Ascending aorta (tissue), 2 donors: Measurements from ENCODE around the gene CNR1. TPM values are rescaled to one million over a fixed set of nuclear protein-coding genes. Genes with fewer than 3 reads are reported as not detected.
"Not testable (repeated sequence)": the region's sequence is repeated elsewhere in the genome, so short reads cannot be mapped to it uniquely, and the experiment has no call there.

Source experiments
- DNase-seq, 2 donors: peaks; one replicate each; pipeline ENCODE4 v3.0.0-alpha.2; 2019; ENCODE audit warnings: low spot score in 2 of 2
- H3K27ac ChIP-seq, 2 donors: fragments of 200-600 bp; sonication (generic); one replicate each; pipeline ENCODE4 v1.5.1; 2016 to 2017; ENCODE audit warnings: mild to moderate bottlenecking in 1 of 2
- H3K27me3 ChIP-seq: fragments of 200-600 bp; sonication (generic); one replicate; pipeline ENCODE4 v1.5.1; 2017
- H3K36me3 ChIP-seq, 2 donors: fragments of 200-600 bp; sonication (generic); one replicate each; pipeline ENCODE4 v1.5.1; 2016
- H3K4me1 ChIP-seq, 2 donors: fragments of 200-600 bp; sonication (generic); one replicate each; pipeline ENCODE4 v1.5.1; 2016 to 2017; ENCODE audit warnings: mild to moderate bottlenecking in 1 of 2
- H3K4me3 ChIP-seq, 2 donors: fragments of 200-600 bp; sonication (generic); one replicate each; pipeline ENCODE4 v1.5.1; 2016 to 2017; ENCODE audit warnings: mild to moderate bottlenecking in 1 of 2
- H3K9me3 ChIP-seq, 2 donors: fragments of 200-600 bp; sonication (generic); one replicate each; pipeline ENCODE4 v1.5.1; 2016
- CTCF ChIP-seq, 3 experiments: fragments of 200-600 bp in 2 of 3; fragments of 450-650 bp in 1 of 3; sonication (generic) in 2 of 3; IDR thresholded peaks; one replicate each; pipeline ENCODE4 v1.5.1; 2016 to 2019; ENCODE audit warnings: antibody characterized with exemption in 3 of 3, mild to moderate bottlenecking in 1 of 3, moderate library complexity in 1 of 3
- intact Hi-C: fragments of 100-400 bp; cut with DNase I; formaldehyde crosslinking; loops from one replicate; pipeline ENCODE4 v1.15.1; 2023
- total RNA-seq: library from RNA; depleted of rRNA; stranded (reverse); fragments of >200 nt; gene quantifications from one replicate; pipeline ENCODE4 v1.1.0, GENCODE V29; 2016

The CNR1 gene
- total RNA-seq = 35.0 TPM

GRCh38 chr6:88165844-88166492 lies at the start of gene CNR1:
Gene CNR1, minus strand, starts transcription at chr6:88166347. Its CDS starts 21,073 bp downstream, at chr6:88145274.
- Histone ChIP-seq H3K27ac (peak within 1 kb of the TSS in 1 of 2 donors; percentile 43), H3K36me3 (no peaks in the 10 kb centered on the region), H3K4me3 (peak within 1 kb of the TSS; percentile 81 to 84), H3K27me3 (peaks cover 17% of the 10 kb centered on the region), H3K4me1 (peaks cover 0 to 3% of the 10 kb centered on the region in 2 donors), H3K9me3 (no peaks in the 10 kb centered on the region)
- DNase-seq = peak in 1 of 2 donors; percentile 69
- intact Hi-C loops = loop anchor here (5.0 to 10.0 kb wide), 5 partner anchors 199 to 699 kb away; no protein-coding TSS in a partner anchor
- TF ChIP-seq CTCF (IDR thresholded peaks at IDR 0.05) = no peak

GRCh38 chr6:88211446-88211845 lies 45.3 kb upstream of the CNR1 start:
- no peak for DNase-seq
- no peaks in the 10 kb centered on the region for H3K9me3 ChIP-seq
- H3K36me3 ChIP-seq = no peaks in the 10 kb centered on the region
- intact Hi-C loops = no loop called here
- no peak for TF ChIP-seq CTCF (IDR thresholded peaks at IDR 0.05)
- no peaks in the 10 kb centered on the region for H3K4me1 ChIP-seq
- H3K27ac ChIP-seq = no peak overlapping the region
- H3K27me3 ChIP-seq = no peaks in the 10 kb centered on the region
- H3K4me3 ChIP-seq = no peak overlapping the region

- no peak overlapping the region for H3K4me3 ChIP-seq
- TF ChIP-seq CTCF (IDR thresholded peaks at IDR 0.05) = no peak
- no peak overlapping the region for H3K27ac ChIP-seq
- H3K36me3 ChIP-seq = no peaks in the 10 kb centered on the region
- no peaks in the 10 kb centered on the region for H3K9me3 ChIP-seq
- DNase-seq = no peak
- H3K27me3 ChIP-seq = no peaks in the 10 kb centered on the region
- intact Hi-C loops = no loop called here
- H3K4me1 ChIP-seq = no peaks in the 10 kb centered on the region
Measured at GRCh38 chr6:88209301-88209700, 43.2 kb upstream of the CNR1 start.

DNA sequence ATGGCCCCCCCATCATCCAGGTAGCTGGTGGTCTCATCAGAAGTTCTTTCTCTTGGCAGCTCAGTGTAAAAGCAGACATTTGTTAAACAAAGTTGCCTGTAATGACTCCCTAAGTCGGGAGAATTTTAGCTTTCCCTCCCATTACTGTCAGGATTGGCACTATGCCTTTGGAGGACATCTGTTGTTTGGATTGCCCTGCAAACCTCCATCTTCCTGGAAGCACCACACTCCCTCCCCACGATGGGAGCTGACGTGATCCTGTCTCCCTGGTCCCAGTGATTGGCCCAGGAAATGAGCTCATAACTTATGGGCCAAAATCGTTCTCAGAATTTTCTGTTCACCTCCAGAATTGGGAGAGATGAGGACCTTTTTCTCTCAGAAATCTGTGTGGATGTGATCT lies 42.6 kb upstream of the CNR1 start:
- no peak for TF ChIP-seq CTCF (IDR thresholded peaks at IDR 0.05)
- intact Hi-C loops = no loop called here

GRCh38 chr6:88201734-88202133 lies 35.6 kb upstream of the CNR1 start:
- H3K4me1 ChIP-seq, H3K9me3 ChIP-seq, H3K36me3 ChIP-seq, H3K4me3 ChIP-seq, intact Hi-C loops, H3K27ac ChIP-seq, DNase-seq, H3K27me3 ChIP-seq: not testable (repeated sequence)

More for the DNA sequence above, 42.6 kb upstream of the CNR1 start:
- Histone ChIP-seq H3K4me3 (no peak overlapping the region), H3K36me3 (no peaks in the 10 kb centered on the region), H3K27me3 (no peaks in the 10 kb centered on the region), H3K27ac (no peak overlapping the region), H3K9me3 (no peaks in the 10 kb centered on the region), H3K4me1 (no peaks in the 10 kb centered on the region)
- no peak for DNase-seq

DNA sequence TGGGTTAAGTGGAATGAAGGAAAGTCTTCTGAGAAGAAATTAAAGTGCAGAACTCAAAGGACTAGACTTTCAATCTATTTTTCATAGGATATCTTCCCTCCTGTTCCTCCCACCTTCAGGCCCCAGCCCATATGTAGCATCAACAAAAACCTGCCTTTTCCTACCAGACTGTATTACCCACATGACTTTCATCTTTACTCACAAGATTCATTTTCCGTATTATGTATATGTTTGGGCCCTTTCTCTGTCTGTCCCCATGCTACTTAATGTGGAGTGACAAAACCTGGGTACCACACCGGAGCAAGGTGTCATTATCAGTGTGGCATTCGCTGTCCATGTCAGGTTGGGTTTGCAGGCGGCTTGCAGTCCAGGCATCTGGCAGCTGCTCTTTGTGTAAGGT lies 18.8 kb upstream of the CNR1 start:
- no peaks in the 10 kb centered on the region for H3K4me1 ChIP-seq
- no peaks in the 10 kb centered on the region for H3K27me3 ChIP-seq
- H3K36me3 ChIP-seq = no peaks in the 10 kb centered on the region
- intact Hi-C loops = no loop called here
- no peak for DNase-seq
- H3K4me3 ChIP-seq = no peak overlapping the region
- no peaks in the 10 kb centered on the region for H3K9me3 ChIP-seq
- H3K27ac ChIP-seq = no peak overlapping the region
- no peak for TF ChIP-seq CTCF (IDR thresholded peaks at IDR 0.05)
